Raji (cell line): ENCODE measurements around the gene SEPHS1.

Experiments used
- POLR2A ChIP-seq: IDR thresholded peaks from 2 replicates; pipeline ENCODE4 v1.6.1; 2011; ENCODE audit warnings: low read depth, low read length, control low read depth; ENCODE audit not compliant: insufficient read depth

The SEPHS1 gene

DNA sequence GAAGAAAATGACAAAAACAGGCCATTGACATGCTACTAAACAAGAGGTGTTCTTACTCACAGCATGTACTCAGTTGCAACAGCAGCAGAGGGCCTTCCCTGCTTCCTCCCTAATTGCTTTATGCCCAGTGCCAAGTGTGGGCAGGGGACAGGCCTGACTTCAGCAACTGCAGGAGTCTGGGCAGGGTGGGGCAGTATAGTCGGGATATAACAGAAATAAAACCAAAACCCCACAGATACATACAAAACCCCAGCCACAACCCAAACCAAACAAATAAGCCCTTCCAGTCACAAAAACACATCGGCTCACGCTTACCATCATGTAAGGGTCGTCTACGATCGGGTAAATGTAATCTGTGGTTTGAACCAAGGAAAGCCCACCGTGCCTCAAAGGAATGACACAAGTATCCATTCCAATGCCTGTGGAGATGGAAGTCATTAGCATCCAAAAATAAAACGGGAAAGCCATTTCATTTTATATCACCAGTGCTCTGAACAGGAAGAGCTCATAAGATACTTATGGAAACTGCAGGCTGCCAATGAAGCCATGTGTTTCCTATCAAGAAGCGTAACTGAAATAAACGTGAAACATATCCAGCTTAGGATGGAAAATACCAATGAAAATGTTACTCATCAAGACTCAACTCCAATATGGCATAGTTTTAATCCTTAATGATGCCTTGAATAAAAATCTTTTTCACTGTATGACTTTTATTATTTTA is 9.5 kb downstream of the SEPHS1 start:
- no peak for TF ChIP-seq POLR2A

DNA sequence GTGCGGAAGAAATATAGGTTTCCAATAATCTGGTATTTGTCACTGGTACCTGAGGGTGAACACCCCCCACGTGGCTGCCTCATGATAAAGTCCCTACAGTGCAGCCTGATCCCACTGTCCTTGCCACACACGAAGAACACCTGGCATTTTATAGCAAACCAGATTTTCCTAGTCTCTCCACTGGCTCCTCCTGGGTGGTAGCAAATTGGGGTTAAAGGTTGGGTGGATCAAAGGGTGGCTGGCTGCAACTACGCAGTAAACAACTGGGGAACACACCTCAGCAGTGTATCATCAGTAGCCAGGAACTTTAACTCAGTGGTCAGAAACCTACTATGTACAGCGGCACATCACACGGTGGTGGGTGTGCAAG is 10.3 kb downstream of the SEPHS1 start:
- no peak for TF ChIP-seq POLR2A

DNA sequence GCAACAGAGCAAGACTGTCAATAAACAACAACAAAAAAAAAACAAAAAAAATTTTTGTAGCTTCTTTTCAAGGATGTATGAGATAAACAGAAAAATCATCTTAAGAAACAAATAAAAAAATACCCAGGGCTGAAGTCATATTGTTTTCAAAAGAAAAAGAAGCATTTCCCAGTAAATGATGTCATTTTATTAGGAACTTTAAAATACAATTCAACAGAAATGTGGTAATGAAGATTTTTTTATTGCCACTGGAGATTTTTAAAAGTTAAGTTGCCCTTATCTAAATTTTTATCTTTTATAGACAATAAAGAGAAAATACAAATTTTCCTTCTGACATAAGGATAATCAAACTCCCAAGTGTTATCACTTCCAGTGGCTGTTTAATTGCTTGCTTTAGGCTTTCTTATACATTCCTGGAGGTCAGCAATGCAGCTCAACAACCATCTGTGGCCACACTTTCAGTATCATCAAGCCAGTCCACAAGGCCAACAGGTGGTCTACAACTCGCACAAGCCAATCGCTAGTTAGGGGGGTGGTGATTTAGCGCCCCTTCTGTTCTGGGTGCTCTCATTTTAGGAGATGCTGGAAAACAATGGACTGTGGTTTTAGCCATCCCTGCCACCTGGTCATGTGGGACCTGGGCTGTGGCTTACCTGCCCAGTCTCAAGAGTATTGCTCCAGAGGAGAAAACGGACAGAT is 10.8 kb downstream of the SEPHS1 start:
- no peak for TF ChIP-seq POLR2A

DNA sequence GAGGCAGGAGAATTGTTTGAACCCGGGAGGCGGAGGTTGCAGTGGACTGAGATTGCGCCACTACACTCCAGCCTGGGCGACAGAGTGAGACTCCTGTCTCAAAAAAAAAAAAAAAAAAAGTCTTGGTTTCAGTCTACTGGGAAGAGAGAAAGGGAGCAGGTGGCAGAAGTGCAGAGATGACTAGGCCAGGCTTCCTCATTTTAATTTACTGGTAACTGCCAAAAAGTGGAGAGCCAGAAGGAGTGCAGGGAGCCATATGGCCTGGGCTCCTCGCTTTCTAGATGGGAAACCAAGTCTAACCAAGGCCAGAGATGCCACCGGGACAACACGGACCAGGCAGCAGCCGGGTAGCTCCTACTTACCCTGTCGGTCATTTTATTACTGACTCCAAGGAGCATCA is 12.2 kb downstream of the SEPHS1 start:
- no peak for TF ChIP-seq POLR2A

DNA sequence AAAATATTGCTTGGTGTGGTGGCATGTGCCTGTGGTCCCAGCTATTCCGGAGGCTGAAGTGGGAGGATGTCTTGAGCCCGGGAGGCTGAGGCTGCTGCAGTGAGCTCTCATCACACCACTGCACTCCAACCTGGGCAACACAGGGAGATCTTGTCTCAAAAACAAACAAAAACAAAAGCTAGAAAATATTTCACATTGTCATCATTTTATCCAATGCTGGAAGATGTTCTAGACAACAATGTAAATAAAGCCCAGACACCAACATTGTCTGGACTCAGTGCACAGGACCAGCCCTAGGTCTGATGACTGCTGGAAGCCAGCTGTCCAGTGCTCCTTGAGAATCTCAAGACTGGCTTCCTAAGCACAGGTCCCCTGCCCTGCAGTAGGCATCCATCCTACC is 13.5 kb downstream of the SEPHS1 start:
- TF ChIP-seq POLR2A: no peak

DNA sequence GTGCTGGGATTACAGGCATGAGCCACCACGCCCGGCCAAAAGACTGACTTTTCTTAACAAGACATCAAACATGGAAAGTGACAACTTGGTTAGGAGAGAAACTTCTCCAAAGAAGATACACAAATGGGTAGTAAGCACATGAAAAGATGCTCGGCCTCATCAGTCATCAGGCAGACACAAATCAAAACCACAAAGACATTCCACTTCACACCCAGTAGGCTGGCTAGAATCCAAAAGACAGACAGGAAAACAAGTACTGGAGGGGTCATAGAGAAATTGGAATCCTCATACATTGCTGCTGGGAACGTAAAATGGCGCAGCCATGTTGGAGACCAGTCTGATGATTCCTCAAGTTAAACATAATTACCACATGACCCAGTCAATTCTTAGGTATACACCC is 16.4 kb downstream of the SEPHS1 start:
- no peak for TF ChIP-seq POLR2A

DNA sequence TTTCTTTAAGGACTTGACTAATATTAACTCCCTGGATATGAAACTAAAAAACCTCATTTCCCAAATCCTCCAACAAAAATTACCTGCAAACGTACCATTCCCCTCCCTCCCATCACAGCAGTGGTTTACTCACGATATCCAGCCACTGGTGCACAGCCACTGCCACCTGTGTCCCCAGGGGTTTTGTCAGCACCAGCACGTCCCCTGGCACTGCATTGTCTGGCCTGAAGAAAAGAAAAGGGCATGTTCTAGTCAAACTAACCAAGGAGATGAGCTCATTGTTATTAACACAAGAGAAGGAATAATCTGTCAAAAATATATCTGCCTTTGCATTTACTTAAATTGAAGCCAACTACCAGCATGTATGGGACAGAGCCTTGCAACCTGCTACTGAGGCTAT is 18.5 kb downstream of the SEPHS1 start:
- no peak for TF ChIP-seq POLR2A

DNA sequence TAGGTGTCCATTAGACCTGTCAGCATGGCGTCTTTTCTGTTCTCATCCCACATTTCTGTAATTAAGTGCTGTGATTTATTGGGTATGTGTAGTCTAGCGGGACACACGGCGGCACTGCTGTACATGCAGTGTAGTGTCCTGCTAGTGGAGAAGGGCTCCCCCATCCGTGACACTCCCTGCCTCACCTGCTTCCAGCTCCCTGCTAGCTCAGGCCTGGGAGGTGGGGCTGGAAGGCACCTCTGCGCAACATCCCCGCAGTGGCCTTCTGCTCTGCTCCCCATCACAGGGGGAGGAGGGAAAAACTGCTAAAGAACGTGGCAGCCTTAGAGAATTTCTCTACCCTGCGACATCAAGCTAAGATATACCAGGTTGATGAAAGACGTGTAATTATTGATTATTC is 19.5 kb downstream of the SEPHS1 start:
- no peak for TF ChIP-seq POLR2A

DNA sequence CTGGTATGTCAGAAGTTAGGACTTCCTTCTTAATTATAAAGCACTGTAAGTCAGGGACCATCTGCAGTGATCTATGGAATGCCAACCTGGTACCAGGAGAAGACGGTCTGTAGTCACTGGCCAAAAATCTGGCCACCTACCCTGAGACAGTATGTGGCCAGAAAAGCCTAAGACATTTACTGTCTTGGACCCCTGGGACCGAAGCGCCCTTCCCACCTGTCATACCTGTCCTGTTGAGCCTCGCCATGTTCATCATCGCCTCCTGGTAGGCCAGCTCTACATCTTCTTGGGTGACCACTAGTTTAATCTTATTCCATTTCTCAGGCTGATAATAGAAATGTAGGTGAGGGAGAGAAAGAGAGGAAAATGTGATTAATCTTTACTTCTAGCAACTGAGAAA is 20.0 kb downstream of the SEPHS1 start:
- no peak for TF ChIP-seq POLR2A

DNA sequence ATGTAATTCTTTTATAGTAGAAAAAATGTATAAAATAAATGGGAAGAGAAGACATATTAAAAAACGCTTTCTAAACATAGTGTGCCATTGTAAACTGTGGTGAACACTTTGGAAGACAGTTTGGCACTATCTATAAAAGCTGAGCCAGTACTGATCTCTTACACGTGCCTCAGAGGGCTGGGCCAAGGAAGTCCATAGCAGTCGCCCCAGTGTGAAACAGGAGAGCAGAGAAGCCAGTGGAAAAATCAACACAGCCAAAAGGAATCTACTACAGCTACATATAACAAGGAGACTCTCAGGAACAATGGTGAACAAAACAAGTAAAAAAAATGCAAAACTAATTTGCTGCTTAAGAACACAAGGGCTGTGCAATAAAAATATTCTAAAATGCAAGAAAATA is 20.6 kb downstream of the SEPHS1 start:
- no peak for TF ChIP-seq POLR2A

DNA sequence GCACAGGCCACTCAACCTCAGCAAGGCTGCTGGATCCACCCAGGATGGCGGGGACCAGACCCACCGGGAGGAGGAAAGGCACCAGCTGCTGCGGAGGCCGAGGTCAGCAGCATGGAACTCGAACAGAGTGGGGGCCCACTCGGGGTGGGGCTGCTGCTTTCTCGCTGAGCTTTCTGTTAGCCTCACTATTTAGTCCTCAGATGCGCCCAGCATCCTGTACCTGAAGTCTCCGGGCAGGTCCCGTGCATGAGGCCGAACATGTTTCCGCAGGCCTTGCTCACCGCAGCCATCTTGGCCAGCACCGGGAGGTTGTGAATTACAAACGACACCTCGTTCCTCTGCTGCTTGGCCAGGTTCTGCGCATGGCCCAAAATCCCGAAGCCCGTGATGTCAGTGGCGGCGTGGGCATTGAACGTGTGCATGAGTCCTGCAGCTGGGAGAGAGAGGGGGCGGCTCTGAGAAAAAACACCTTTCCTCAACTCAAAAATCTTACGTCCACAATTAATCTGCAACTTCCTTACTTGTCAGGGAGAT is 25.4 kb downstream of the SEPHS1 start:
- TF ChIP-seq POLR2A: no peak

DNA sequence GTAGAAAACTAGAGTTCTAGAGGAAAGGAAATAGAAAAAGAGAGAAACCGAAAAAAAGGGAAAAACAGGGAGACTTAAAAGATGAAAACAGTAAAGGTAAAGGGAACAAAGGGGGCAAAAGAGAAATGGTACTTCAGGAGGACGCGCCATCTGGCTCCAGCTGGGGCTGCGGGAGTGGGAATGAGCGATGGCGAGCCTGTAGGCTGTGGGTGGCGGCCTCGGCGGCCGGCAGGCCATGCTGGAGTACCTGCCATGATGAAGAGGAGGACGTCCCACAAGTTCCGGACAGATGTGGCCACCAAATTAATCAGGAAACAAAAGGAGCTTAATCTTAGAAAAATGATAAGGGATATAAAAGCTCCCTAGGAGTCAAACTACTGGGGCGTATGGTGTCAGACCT is 26.5 kb downstream of the SEPHS1 start:
- TF ChIP-seq POLR2A: no peak

DNA sequence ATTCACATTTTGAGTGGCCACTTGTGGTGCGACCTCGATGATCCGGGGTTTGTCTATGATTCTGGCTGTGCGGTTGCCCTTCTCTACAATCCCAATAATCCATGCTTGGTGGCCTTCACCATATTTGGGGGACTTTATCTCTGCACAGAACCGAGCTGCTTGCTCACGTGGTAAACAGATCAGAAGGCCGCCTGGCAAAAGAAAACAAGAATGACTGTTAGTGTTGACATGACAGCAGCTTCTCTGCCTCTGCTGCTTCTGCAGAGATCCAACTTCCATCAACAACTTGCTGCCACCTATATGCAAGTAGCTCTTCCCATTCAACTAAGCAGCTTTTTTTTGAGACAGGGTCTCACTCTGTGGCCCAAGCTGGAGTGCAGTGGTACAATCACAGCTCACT is 28.9 kb downstream of the SEPHS1 start:
- TF ChIP-seq POLR2A: no peak

DNA sequence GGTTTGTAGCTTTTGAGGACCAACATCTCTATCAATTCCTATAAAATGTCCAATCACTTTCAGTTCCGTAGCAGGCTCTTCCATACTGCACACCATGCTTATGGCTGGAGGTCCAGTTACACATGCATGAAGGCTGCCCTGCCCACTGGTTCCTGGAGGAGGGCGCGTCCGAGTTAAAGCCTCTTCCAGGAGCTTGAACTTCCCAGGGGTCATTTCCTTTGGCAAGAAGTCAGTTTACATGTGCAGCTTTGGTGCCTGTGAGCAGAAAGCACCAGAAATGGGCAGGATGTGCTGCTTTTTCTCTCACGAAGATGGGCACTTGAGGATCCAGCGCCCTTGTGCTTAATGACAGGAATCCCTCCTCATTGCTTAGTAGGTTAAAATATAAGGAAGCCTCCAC is 30.6 kb downstream of the SEPHS1 start:
- TF ChIP-seq POLR2A: no peak

DNA sequence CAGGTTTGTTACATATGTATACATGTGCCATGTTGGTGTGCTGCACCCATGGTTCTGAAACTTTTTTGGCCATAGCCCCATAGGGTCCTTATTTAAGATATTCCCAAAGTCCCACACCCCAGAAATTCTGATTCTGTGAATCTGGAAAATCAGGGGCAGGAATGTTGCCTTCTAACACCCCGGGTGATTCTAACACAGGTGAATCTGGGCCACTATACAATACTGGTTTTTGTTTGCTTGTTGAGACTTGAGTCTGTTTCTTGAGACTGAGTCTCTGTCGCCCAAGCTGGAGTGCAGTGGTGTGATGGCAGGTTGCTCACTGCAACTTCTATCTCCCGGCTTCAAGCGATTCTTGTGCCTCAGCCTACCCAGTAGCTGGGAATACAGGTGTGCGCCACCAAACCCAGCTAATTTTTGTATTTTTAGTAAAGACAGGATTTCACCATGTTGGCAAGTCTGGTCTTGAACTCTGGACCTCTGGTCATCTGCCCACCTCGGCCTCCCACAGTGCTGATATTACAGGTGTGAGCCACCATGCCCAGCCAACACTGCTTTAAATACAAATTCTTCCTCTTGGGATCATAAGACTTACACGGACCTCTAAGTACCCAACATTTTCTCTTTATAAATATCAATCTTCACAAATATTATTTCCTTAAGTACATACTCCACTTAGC is 31.3 kb downstream of the SEPHS1 start:
- no peak for TF ChIP-seq POLR2A

DNA sequence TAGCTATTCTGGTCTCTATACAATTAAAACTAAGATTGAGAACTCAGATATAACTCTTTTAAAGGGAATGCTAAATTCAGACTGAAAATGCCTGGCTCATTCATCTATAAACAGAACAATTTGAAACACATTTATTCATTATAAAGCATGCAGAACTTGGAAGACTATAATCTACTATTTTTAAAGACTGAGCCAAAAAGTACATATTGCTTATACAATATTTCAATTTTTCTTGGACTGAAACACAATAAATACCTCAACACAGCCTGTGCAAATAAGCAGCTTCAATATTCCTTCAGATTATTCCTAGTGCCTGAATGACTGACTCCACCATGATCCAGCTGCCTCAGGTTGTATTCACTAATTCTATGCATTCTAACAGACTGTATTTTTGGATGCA is 32.7 kb downstream of the SEPHS1 start:
- TF ChIP-seq POLR2A: no peak
